ENCODE data around the gene COL19A1.

Gene COL19A1

GRCh38 chr6:70246118-70246517, 379.8 kb downstream of the COL19A1 start:
- DNase-seq: no peak

DNA sequence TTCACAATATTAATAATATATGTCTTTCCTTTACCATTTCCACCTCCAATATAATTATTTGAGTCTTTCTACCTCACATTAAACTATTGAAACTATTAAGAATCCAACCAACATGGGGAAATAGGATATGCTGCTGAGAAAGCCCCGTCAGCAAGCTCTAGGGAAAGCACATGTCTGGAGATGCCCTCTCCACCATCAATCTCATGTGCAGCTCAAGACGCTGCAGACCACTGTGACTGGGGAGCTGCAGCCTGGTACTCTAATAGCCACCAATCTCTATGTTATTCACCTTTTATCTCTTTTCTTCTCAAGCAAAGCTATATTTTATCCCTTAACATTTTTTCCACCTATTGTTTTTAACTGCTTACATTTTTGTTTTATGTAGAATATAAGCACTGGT, 386.2 kb downstream of the COL19A1 start:
- DNase-seq: no peak

GRCh38 chr6:70253923-70254322, 387.6 kb downstream of the COL19A1 start:
- no peak for DNase-seq

- no peak for DNase-seq
Observed at GRCh38 chr6:70254784-70255183, 388.4 kb downstream of the COL19A1 start.

DNA sequence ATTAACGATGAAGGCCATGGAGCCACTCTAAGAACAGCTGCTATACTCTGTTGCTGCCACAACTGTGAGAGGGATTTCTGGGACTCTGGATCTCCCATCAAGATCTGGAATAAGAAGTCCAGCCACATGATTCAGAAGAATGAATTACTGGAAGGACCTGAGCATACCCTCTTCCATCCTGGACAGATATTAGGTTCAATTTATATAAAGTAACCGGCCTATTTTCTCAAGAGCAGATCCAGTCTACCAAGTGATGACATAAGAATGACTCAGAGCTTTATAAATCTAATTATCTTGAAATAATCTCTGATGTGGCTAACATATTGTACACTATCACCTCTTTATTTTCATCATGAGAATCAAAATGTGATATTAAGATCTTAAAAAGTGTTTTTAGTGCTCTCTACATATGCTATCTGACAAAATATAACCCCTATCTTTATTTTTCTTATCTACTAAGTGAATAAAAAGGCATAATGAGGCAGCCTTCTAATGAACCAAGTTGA, 391.5 kb downstream of the COL19A1 start:
- DNase-seq: no peak

- no peak for DNase-seq
Observed at GRCh38 chr6:70258483-70258882, 392.1 kb downstream of the COL19A1 start.

Data from suppressor macrophage treated with lipopolysaccharide for 1 hour (primary cell).